ENCODE results near the gene GCSAML. TPM values are rescaled to one million over a fixed set of nuclear protein-coding genes. Genes with fewer than 3 reads are reported as not detected.

GCSAML gene
- total and polyA plus RNA-seq, 5 donors from 2014 or later: 0.67 TPM; not detected in 4

- Histone ChIP-seq H3K4me3 (ENCODE audit: low read depth, low read length) (no peak overlapping the region), H3K4me1 (ENCODE audit: control insufficient read depth, insufficient read depth, low read length, poor library complexity, severe bottlenecking) (no peaks in the 10 kb centered on the region), H3K9me3 (ENCODE audit: control insufficient read depth in 2 of 2, low read length in 2 of 2) (no peaks in the 10 kb centered on the region), H3K27me3 (ENCODE audit: control insufficient read depth, insufficient read depth, low read length) (no peaks in the 10 kb centered on the region), H3K36me3 (ENCODE audit: control insufficient read depth, insufficient read depth, low read length) (no peaks in the 10 kb centered on the region), H3K27ac (ENCODE audit: insufficient read depth, low read length, poor library complexity, severe bottlenecking) (no peak overlapping the region)
- peaks cover 5% of the 10 kb centered on the region for H3K27me3 Mint-ChIP-seq
- DNase-seq: no peak
- no peak overlapping the region for H3K27ac Mint-ChIP-seq
- H3K4me3 Mint-ChIP-seq: no peak overlapping the region
- no peaks in the 10 kb centered on the region for H3K4me1 Mint-ChIP-seq
- no peaks in the 10 kb centered on the region for H3K36me3 Mint-ChIP-seq
- ATAC-seq (ENCODE audit: low read depth in 2 of 2): no peak
- H3K9me3 Mint-ChIP-seq: peaks cover 0 to 2% (median 0%) of the 10 kb centered on the region in 7 donors
Measured at GRCh38 chr1:247529771-247530355, 19.1 kb upstream of the GCSAML start.

DNA sequence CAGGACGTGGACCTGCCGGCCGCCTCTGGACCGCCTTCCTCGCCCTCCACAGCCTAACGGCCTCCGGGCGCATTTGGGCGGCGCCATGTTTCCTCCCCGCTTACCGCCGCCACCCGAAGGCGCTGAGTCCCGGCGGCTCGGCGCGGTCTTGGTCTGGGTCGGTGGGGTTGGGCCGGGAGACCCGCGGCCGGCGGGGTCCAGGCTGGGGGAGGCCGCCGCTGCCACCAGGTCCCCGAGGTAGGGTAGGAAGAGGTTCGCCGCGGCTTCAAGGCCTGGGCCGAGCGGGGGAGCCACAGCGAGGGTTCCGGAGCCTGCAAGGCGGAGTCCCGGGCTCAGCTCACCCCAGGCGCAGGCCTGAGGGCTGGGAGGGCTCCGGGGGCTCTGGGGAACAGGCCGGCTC is 18.1 kb upstream of the GCSAML start:
- Mint-ChIP-seq H3K27ac (no peak overlapping the region), H3K36me3 (no peaks in the 10 kb centered on the region), H3K4me3 (no peak overlapping the region), H3K27me3 (peaks cover 5% of the 10 kb centered on the region), H3K4me1 (no peaks in the 10 kb centered on the region), H3K9me3 (peaks cover 0 to 2% (median 0%) of the 10 kb centered on the region in 7 donors)
- no peaks in the 10 kb centered on the region for H3K9me3 ChIP-seq (ENCODE audit: control insufficient read depth in 2 of 2, low read length in 2 of 2)
- no peaks in the 10 kb centered on the region for H3K4me1 ChIP-seq (ENCODE audit: control insufficient read depth, insufficient read depth, low read length, poor library complexity, severe bottlenecking)
- no peaks in the 10 kb centered on the region for H3K27me3 ChIP-seq (ENCODE audit: control insufficient read depth, insufficient read depth, low read length)
- no peak overlapping the region for H3K27ac ChIP-seq (ENCODE audit: insufficient read depth, low read length, poor library complexity, severe bottlenecking)
- no peaks in the 10 kb centered on the region for H3K36me3 ChIP-seq (ENCODE audit: control insufficient read depth, insufficient read depth, low read length)
- no peak overlapping the region for H3K4me3 ChIP-seq (ENCODE audit: low read depth, low read length)
- no peak for DNase-seq
- ATAC-seq (ENCODE audit: low read depth in 2 of 2): no peak

DNA sequence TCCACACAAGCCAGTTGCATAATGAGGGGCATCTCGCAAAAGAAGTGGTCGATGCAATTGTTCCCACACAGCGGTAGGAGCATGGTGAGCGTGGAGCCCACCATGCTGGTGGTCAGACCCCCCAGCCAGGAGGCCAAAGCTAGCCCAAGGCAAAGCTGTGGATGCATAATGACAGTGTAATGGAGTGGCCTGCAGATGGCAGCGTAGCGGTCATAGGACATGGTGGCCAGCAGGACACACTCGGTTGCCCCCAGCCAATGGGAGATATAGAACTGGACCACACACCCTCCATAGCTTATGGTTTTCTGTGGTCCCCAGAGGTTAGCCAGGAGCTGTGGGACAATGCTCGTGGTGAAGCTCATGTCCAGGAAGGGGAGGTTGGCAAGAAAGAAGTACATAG is 17.0 kb upstream of the GCSAML start:
- Histone ChIP-seq H3K4me3 (ENCODE audit: low read depth, low read length) (no peak overlapping the region), H3K27ac (ENCODE audit: insufficient read depth, low read length, poor library complexity, severe bottlenecking) (no peak overlapping the region), H3K27me3 (ENCODE audit: control insufficient read depth, insufficient read depth, low read length) (no peaks in the 10 kb centered on the region), H3K36me3 (ENCODE audit: control insufficient read depth, insufficient read depth, low read length) (no peaks in the 10 kb centered on the region), H3K4me1 (ENCODE audit: control insufficient read depth, insufficient read depth, low read length, poor library complexity, severe bottlenecking) (no peaks in the 10 kb centered on the region), H3K9me3 (ENCODE audit: control insufficient read depth in 2 of 2, low read length in 2 of 2) (no peaks in the 10 kb centered on the region)
- H3K27ac Mint-ChIP-seq: no peak overlapping the region
- peaks cover 0 to 2% (median 0%) of the 10 kb centered on the region in 7 donors for H3K9me3 Mint-ChIP-seq
- no peaks in the 10 kb centered on the region for H3K36me3 Mint-ChIP-seq
- H3K4me1 Mint-ChIP-seq: no peaks in the 10 kb centered on the region
- peaks cover 5% of the 10 kb centered on the region for H3K27me3 Mint-ChIP-seq
- H3K4me3 Mint-ChIP-seq: no peak overlapping the region
- DNase-seq: no peak
- ATAC-seq (ENCODE audit: low read depth in 2 of 2): no peak

DNA sequence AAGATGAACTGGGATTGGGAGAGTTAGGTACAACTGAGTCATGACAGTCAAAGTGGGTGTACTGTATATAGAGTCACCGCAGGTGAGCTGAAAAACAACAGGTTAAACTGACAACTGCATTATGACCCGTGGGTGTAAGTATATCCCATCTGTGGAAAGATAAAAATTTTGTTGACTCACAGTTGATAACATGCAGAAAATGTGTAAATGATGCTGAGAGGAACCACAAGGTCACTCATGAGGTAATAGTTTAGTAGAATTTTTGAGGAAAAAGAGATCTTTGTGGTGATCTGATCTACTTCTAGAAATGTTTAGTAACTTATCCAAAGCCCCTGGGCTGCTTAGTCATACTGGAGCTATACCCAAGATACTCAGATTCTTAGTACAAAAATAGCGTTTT is 13.5 kb upstream of the GCSAML start:
- ATAC-seq (ENCODE audit: low read depth in 2 of 2): no peak
- Histone ChIP-seq H3K4me3 (ENCODE audit: low read depth, low read length) (no peak overlapping the region), H3K4me1 (ENCODE audit: control insufficient read depth, insufficient read depth, low read length, poor library complexity, severe bottlenecking) (no peaks in the 10 kb centered on the region), H3K27me3 (ENCODE audit: control insufficient read depth, insufficient read depth, low read length) (no peaks in the 10 kb centered on the region), H3K36me3 (ENCODE audit: control insufficient read depth, insufficient read depth, low read length) (no peaks in the 10 kb centered on the region), H3K27ac (ENCODE audit: insufficient read depth, low read length, poor library complexity, severe bottlenecking) (no peak overlapping the region), H3K9me3 (ENCODE audit: control insufficient read depth in 2 of 2, low read length in 2 of 2) (no peaks in the 10 kb centered on the region)
- no peak overlapping the region for H3K27ac Mint-ChIP-seq
- no peak overlapping the region for H3K4me3 Mint-ChIP-seq
- peaks cover 0 to 2% (median 0%) of the 10 kb centered on the region in 7 donors for H3K9me3 Mint-ChIP-seq
- no peak for DNase-seq
- peaks cover 9% of the 10 kb centered on the region for H3K27me3 Mint-ChIP-seq
- no peaks in the 10 kb centered on the region for H3K36me3 Mint-ChIP-seq
- H3K4me1 Mint-ChIP-seq: no peaks in the 10 kb centered on the region

DNA sequence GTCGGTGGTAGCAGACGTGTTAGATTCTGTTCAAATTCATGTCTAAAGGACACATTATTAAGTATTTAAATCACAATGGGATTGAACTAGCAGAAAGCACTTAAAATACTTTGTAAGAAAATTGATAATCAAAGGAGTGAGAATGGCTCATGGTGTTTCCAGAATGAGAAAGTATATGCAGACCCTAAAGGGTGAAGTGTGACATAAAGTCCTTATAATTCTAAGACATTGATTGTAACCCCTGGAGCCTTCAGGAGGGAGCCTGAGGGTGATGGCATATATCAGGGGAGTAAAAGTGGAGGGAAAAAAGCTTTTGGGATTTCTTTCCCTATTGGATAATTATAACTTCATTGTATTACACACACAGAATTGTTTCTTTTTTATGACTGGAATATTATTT is 12.6 kb upstream of the GCSAML start, which contains the start of gene OR2C3:
Gene OR2C3 (minus strand): TSS at position 101 of the 400 bp plus-strand sequence. CDS start 3,929 bp downstream, outside the sequence.
- Mint-ChIP-seq H3K4me1 (no peaks in the 10 kb centered on the region), H3K27me3 (peaks cover 9% of the 10 kb centered on the region), H3K27ac (no peak within 1 kb of the TSS), H3K36me3 (no peaks in the 10 kb centered on the region), H3K9me3 (peaks cover 0 to 2% (median 0%) of the 10 kb centered on the region in 7 donors), H3K4me3 (no peak within 1 kb of the TSS)
- no peaks in the 10 kb centered on the region for H3K27me3 ChIP-seq (ENCODE audit: control insufficient read depth, insufficient read depth, low read length)
- ATAC-seq (ENCODE audit: low read depth in 2 of 2) (no peak), DNase-seq (no peak)
- H3K4me1 ChIP-seq (ENCODE audit: control insufficient read depth, insufficient read depth, low read length, poor library complexity, severe bottlenecking): no peaks in the 10 kb centered on the region
- no peaks in the 10 kb centered on the region for H3K36me3 ChIP-seq (ENCODE audit: control insufficient read depth, insufficient read depth, low read length)
- no peaks in the 10 kb centered on the region for H3K9me3 ChIP-seq (ENCODE audit: control insufficient read depth in 2 of 2, low read length in 2 of 2)
- H3K4me3 ChIP-seq (ENCODE audit: low read depth, low read length): no peak within 1 kb of the TSS
- H3K27ac ChIP-seq (ENCODE audit: insufficient read depth, low read length, poor library complexity, severe bottlenecking): no peak within 1 kb of the TSS

GRCh38 chr1:247538561-247538960 is 10.4 kb upstream of the GCSAML start:
- ATAC-seq (ENCODE audit: low read depth in 2 of 2): no peak
- Mint-ChIP-seq H3K9me3 (peaks cover 0 to 2% (median 0%) of the 10 kb centered on the region in 7 donors), H3K4me3 (no peak overlapping the region)

GRCh38 chr1:247539215-247539614 is 9.7 kb upstream of the GCSAML start:
- H3K4me1 Mint-ChIP-seq: no peaks in the 10 kb centered on the region
- no peak overlapping the region for H3K27ac Mint-ChIP-seq
- H3K4me3 Mint-ChIP-seq: no peak overlapping the region

More at GRCh38 chr1:247538561-247538960, 10.4 kb upstream of the GCSAML start:
- peaks cover 9% of the 10 kb centered on the region for H3K27me3 Mint-ChIP-seq
- Histone ChIP-seq H3K27me3 (ENCODE audit: control insufficient read depth, insufficient read depth, low read length) (no peaks in the 10 kb centered on the region), H3K9me3 (ENCODE audit: control insufficient read depth in 2 of 2, low read length in 2 of 2) (no peaks in the 10 kb centered on the region), H3K4me1 (ENCODE audit: control insufficient read depth, insufficient read depth, low read length, poor library complexity, severe bottlenecking) (no peaks in the 10 kb centered on the region), H3K27ac (ENCODE audit: insufficient read depth, low read length, poor library complexity, severe bottlenecking) (no peak overlapping the region), H3K4me3 (ENCODE audit: low read depth, low read length) (no peak overlapping the region), H3K36me3 (ENCODE audit: control insufficient read depth, insufficient read depth, low read length) (no peaks in the 10 kb centered on the region)
- no peaks in the 10 kb centered on the region for H3K4me1 Mint-ChIP-seq
- DNase-seq: no peak
- H3K27ac Mint-ChIP-seq: no peak overlapping the region
- no peaks in the 10 kb centered on the region for H3K36me3 Mint-ChIP-seq

DNA sequence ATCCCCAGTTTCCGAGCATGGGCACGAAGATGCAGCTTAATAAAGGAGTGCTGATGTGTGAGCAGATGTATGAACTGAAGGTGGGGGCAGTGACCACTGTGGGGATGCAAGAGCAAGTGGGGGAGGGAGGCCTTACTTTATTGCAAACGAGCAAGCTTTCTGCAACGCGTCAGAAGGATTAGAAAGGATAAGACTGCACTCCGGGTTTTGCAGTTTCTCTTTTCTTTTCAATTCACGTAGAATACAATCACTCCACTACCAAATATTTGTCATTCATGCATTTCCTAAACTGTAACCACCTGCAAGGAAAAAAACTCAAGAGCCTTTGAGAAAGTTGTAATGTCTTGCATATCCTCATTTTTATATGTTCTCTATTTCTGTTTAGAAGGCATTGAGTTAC is 8.4 kb upstream of the GCSAML start:
- H3K9me3 ChIP-seq (ENCODE audit: control insufficient read depth in 2 of 2, low read length in 2 of 2): no peaks in the 10 kb centered on the region
- no peaks in the 10 kb centered on the region for H3K36me3 ChIP-seq (ENCODE audit: control insufficient read depth, insufficient read depth, low read length)
- no peak overlapping the region for H3K27ac Mint-ChIP-seq
- H3K36me3 Mint-ChIP-seq: no peaks in the 10 kb centered on the region
- DNase-seq (no peak), ATAC-seq (ENCODE audit: low read depth in 2 of 2) (no peak)
- H3K9me3 Mint-ChIP-seq: peaks cover 0 to 2% (median 0%) of the 10 kb centered on the region in 7 donors
- no peak overlapping the region for H3K4me3 Mint-ChIP-seq
- no peak overlapping the region for H3K4me3 ChIP-seq (ENCODE audit: low read depth, low read length)
- no peaks in the 10 kb centered on the region for H3K4me1 Mint-ChIP-seq
- no peaks in the 10 kb centered on the region for H3K27me3 ChIP-seq (ENCODE audit: control insufficient read depth, insufficient read depth, low read length)
- peaks cover 5% of the 10 kb centered on the region for H3K27me3 Mint-ChIP-seq
- no peaks in the 10 kb centered on the region for H3K4me1 ChIP-seq (ENCODE audit: control insufficient read depth, insufficient read depth, low read length, poor library complexity, severe bottlenecking)
- no peak overlapping the region for H3K27ac ChIP-seq (ENCODE audit: insufficient read depth, low read length, poor library complexity, severe bottlenecking)

More at GRCh38 chr1:247539215-247539614, 9.7 kb upstream of the GCSAML start:
- H3K9me3 ChIP-seq (ENCODE audit: control insufficient read depth in 2 of 2, low read length in 2 of 2): no peaks in the 10 kb centered on the region
- no peak overlapping the region for H3K4me3 ChIP-seq (ENCODE audit: low read depth, low read length)
- no peaks in the 10 kb centered on the region for H3K4me1 ChIP-seq (ENCODE audit: control insufficient read depth, insufficient read depth, low read length, poor library complexity, severe bottlenecking)
- H3K9me3 Mint-ChIP-seq: peaks cover 0 to 2% (median 0%) of the 10 kb centered on the region in 7 donors
- H3K27me3 ChIP-seq (ENCODE audit: control insufficient read depth, insufficient read depth, low read length): no peaks in the 10 kb centered on the region
- no peaks in the 10 kb centered on the region for H3K36me3 ChIP-seq (ENCODE audit: control insufficient read depth, insufficient read depth, low read length)
- ATAC-seq (ENCODE audit: low read depth in 2 of 2): no peak
- H3K36me3 Mint-ChIP-seq: no peaks in the 10 kb centered on the region
- DNase-seq: no peak
- peaks cover 6% of the 10 kb centered on the region for H3K27me3 Mint-ChIP-seq
- H3K27ac ChIP-seq (ENCODE audit: insufficient read depth, low read length, poor library complexity, severe bottlenecking): no peak overlapping the region

Measured in CD4-positive, CD25-positive, alpha-beta regulatory T cell (primary cell).